HEK293T (cell line): ENCODE measurements around the gene SMARCB1.

Experiments used
- CTCF ChIA-PET: fragments of 350-600 bp; formaldehyde crosslinking; extraction: SDS; loops from one replicate; lab custom pipeline; 2021; ENCODE audit warnings: antibody characterized with exemption, inconsistent platforms; lab: Yijun Ruan, JAX
- POLR2A ChIA-PET: fragments of 350-600 bp; formaldehyde crosslinking; extraction: SDS; loops from one replicate; lab custom pipeline; 2020; ENCODE audit warnings: antibody characterized with exemption, inconsistent platforms; lab: Yijun Ruan, JAX
- DNase-seq: peaks from one replicate; pipeline ENCODE4 v3.0.0; 2012; ENCODE audit warnings: mixed read lengths; ENCODE audit errors: extremely low spot score
- ARNT ChIP-seq: fragments of 450-650 bp; IDR thresholded peaks from 2 replicates; pipeline ENCODE4 v1.6.1; 2017; ENCODE audit warnings: mild to moderate bottlenecking
- BHLHE40 ChIP-seq: fragments of 450-650 bp; IDR thresholded peaks from 2 replicates; pipeline ENCODE4 v1.6.1; 2016; ENCODE audit warnings: mild to moderate bottlenecking, moderate library complexity, borderline replicate concordance
- CTBP1 ChIP-seq: fragments of 450-650 bp; IDR thresholded peaks from 2 replicates; pipeline ENCODE4 v1.6.1; 2016; ENCODE audit warnings: borderline replicate concordance
- ELF4 ChIP-seq: fragments of 450-650 bp; IDR thresholded peaks from 2 replicates; pipeline ENCODE4 v1.6.1; 2017; ENCODE audit warnings: antibody characterized with exemption
- FOXA1 ChIP-seq: fragments of 450-650 bp; IDR thresholded peaks from 2 replicates; pipeline ENCODE4 v1.6.1; 2016; ENCODE audit warnings: mild to moderate bottlenecking
- FOXK2 ChIP-seq: fragments of 450-650 bp; IDR thresholded peaks from 2 replicates; pipeline ENCODE4 v1.6.1; 2016; ENCODE audit warnings: mild to moderate bottlenecking
- FOXM1 ChIP-seq: fragments of 450-650 bp; IDR thresholded peaks from 2 replicates; pipeline ENCODE4 v1.6.1; 2017; ENCODE audit warnings: mild to moderate bottlenecking, borderline replicate concordance
- HDGF ChIP-seq: fragments of 450-650 bp; IDR thresholded peaks from 2 replicates; pipeline ENCODE4 v1.6.1; 2017; ENCODE audit warnings: antibody characterized with exemption, borderline replicate concordance
- LEF1 ChIP-seq: fragments of 450-650 bp; IDR thresholded peaks from 2 replicates; pipeline ENCODE4 v1.6.1; 2017; ENCODE audit warnings: mild to moderate bottlenecking, borderline replicate concordance
- NFRKB ChIP-seq: fragments of 450-650 bp; IDR thresholded peaks from 2 replicates; pipeline ENCODE4 v1.6.1; 2016; ENCODE audit warnings: mild to moderate bottlenecking, moderate library complexity
- SP1 ChIP-seq: fragments of 450-650 bp; IDR thresholded peaks from 2 replicates; pipeline ENCODE4 v1.6.1; 2017
- SUZ12 ChIP-seq: fragments of 450-650 bp; IDR thresholded peaks from 2 replicates; pipeline ENCODE4 v1.6.1; 2016; ENCODE audit warnings: mild to moderate bottlenecking
- TARDBP ChIP-seq: fragments of 450-650 bp; IDR thresholded peaks from 2 replicates; pipeline ENCODE4 v1.6.1; 2016
- ZNF384 ChIP-seq: fragments of 450-650 bp; IDR thresholded peaks from 2 replicates; pipeline ENCODE4 v1.6.1; 2016
- TF ChIP-seq, protein P1 (sequence below): fragments of 450-650 bp; IDR thresholded peaks from 2 replicates; pipeline ENCODE4 v1.6.1; 2016

SMARCB1 gene

GRCh38 chr22:23825246-23825905, 38.6 kb downstream of the SMARCB1 start:
- no peak for TF ChIP-seq CTBP1
- CTCF ChIA-PET, result interaction anchor here (1.2 kb wide), 1 partner anchor 32 kb away, joined by 3 read pairs; the partner anchor contains the start of gene SLC2A11
- POLR2A ChIA-PET, result interaction anchor here (1.2 to 2.5 kb wide), 2 partner anchors 10 to 32 kb away, joined by 4 to 14 read pairs; partner anchors contain the start of gene SLC2A11
- DNase-seq, result no peak

GRCh38 chr22:23826510-23827350, 40.0 kb downstream of the SMARCB1 start:
- TF ChIP-seq ELF4 (no peak), HDGF (no peak), BHLHE40 (no peak), NFRKB (no peak)
- ChIA-PET POLR2A (interaction anchor here (2.5 kb wide), 1 partner anchor 31 kb away, joined by 14 read pairs; the partner anchor contains the start of gene SLC2A11), CTCF (no interaction called here)
- no peak for DNase-seq

- no peak for DNase-seq
- CTCF ChIA-PET, result no interaction called here
- TF ChIP-seq FOXA1 (no peak), TARDBP (no peak), FOXM1 (no peak), HDGF (no peak), ZNF384 (no peak), SUZ12 (no peak), CTBP1 (no peak), FOXK2 (no peak), ARNT (no peak), NFRKB (no peak)
- TF ChIP-seq, protein P1, sequence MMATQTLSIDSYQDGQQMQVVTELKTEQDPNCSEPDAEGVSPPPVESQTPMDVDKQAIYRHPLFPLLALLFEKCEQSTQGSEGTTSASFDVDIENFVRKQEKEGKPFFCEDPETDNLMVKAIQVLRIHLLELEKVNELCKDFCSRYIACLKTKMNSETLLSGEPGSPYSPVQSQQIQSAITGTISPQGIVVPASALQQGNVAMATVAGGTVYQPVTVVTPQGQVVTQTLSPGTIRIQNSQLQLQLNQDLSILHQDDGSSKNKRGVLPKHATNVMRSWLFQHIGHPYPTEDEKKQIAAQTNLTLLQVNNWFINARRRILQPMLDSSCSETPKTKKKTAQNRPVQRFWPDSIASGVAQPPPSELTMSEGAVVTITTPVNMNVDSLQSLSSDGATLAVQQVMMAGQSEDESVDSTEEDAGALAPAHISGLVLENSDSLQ, result no peak
- POLR2A ChIA-PET, result no interaction called here
Observed at GRCh38 chr22:23827351-23827995, 40.7 kb downstream of the SMARCB1 start.

- ChIA-PET POLR2A (interaction anchor here (2.2 kb wide), 1 partner anchor 28 kb away, joined by 7 read pairs; the partner anchor contains the start of gene SLC2A11), CTCF (interaction anchor here (0.7 kb wide), 1 partner anchor 61 kb away, joined by 3 read pairs; the partner anchor contains the start of gene CHCHD10)
- no peak for DNase-seq
- no peak for TF ChIP-seq SP1
Observed at GRCh38 chr22:23828800-23829680, 42.3 kb downstream of the SMARCB1 start.

- TF ChIP-seq LEF1 (no peak), ZNF384 (no peak), NFRKB (no peak), FOXM1 (no peak), SP1 (no peak), ELF4 (no peak), ARNT (no peak)
- TF ChIP-seq, protein P1, result no peak
- POLR2A ChIA-PET, result interaction anchor here (2.2 kb wide), 1 partner anchor 28 kb away, joined by 7 read pairs; the partner anchor contains the start of gene SLC2A11
- no peak for DNase-seq
- CTCF ChIA-PET, result no interaction called here
Observed at GRCh38 chr22:23829845-23830372, 43.1 kb downstream of the SMARCB1 start.

DNA sequence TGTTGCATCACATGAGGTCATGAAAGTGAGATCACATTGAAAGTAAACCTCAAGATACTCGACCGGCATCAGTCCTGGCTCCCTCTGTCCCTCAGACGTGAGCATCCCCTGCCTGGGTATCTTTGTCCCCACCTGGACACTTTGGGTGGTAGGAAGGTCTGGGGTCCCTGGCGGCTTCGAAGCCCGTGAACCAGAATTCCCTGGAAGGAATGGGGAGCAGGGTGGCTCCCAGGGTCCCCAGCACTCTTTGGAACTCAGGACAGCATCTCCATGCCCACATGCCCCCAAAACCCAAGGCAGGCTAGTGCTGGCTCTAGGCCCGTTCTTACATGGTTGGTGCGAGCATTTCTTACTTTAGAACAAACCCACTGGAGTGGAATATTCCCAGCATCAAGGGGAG, 44.5 kb downstream of the SMARCB1 start:
- CTCF ChIA-PET, result interaction anchor here (0.6 kb wide), 1 partner anchor 63 kb away, joined by 3 read pairs; no protein-coding TSS in a partner anchor

More for the DNA sequence above, 44.5 kb downstream of the SMARCB1 start:
- DNase-seq, result no peak
- no peak for TF ChIP-seq NFRKB
- no peak for TF ChIP-seq ARNT
- no peak for TF ChIP-seq ZNF384
- TF ChIP-seq HDGF, result no peak
- TF ChIP-seq, protein P1, result no peak
- no peak for TF ChIP-seq ELF4
- no peak for TF ChIP-seq SUZ12
- no peak for TF ChIP-seq CTBP1
- TF ChIP-seq FOXK2, result no peak
- TF ChIP-seq FOXM1, result no peak
- no peak for TF ChIP-seq BHLHE40
- TF ChIP-seq TARDBP, result no peak
- no peak for TF ChIP-seq LEF1
- POLR2A ChIA-PET, result interaction anchor here (0.8 to 1.3 kb wide), 2 partner anchors 26 to 64 kb away, joined by 3 to 4 read pairs; partner anchors contain the start of genes CHCHD10 and SLC2A11
